H1 (cell line): ENCODE data around the gene KLF5. TPM values are rescaled to one million over a fixed set of nuclear protein-coding genes. Genes with fewer than 3 reads are reported as not detected.

Experiments
- CTCF ChIA-PET: fragments of 300-600 bp; sonication (Branson Sonifier 250); formaldehyde crosslinking; loops from one replicate; lab custom pipeline; 2021; ENCODE audit not compliant: partially characterized antibody; lab: Charles Lee
- POLR2A ChIA-PET: fragments of 300-600 bp; sonication (Branson Sonifier 250); formaldehyde crosslinking; loops from one replicate; lab custom pipeline; 2021; ENCODE audit warnings: inconsistent platforms; ENCODE audit not compliant: partially characterized antibody; lab: Charles Lee
- DNase-seq, 2 experiments: peaks; one replicate each; pipeline versions ENCODE4 v3.0.0 to v3.0.0-alpha.2; 2010 to 2022; ENCODE audit warnings: low spot score in 2 of 2, low read depth in 1 of 2, mixed read lengths in 1 of 2
- FAIRE-seq: peaks from 2 replicates; lab custom pipeline; 2011; peaks lifted over from hg19 to GRCh38; lab: Jason Lieb, UNC
- H2AFZ ChIP-seq: 2 replicates; pipeline ENCODE4 v1.8.1; 2012; ENCODE audit warnings: low read length, inconsistent platforms
- H2AK5ac ChIP-seq: 2 replicates; pipeline ENCODE4 v1.6.1; 2013; ENCODE audit warnings: low read depth, low read length
- H2BK120ac ChIP-seq: replicated peaks from 2 replicates; pipeline ENCODE3; 2013; ENCODE audit warnings: low read depth, low read length, inconsistent platforms
- H2BK12ac ChIP-seq: 2 replicates; pipeline ENCODE4 v1.6.1; 2013; ENCODE audit warnings: low read depth, low read length
- H2BK15ac ChIP-seq: 2 replicates; pipeline ENCODE4 v1.6.1; 2013; ENCODE audit warnings: low read length
- H2BK20ac ChIP-seq: 2 replicates; pipeline ENCODE4 v1.6.1; 2013; ENCODE audit warnings: low read length
- H2BK5ac ChIP-seq: 2 replicates; pipeline ENCODE4 v1.6.1; 2013; ENCODE audit warnings: low read depth, low read length
- H3K14ac ChIP-seq: 2 replicates; pipeline ENCODE4 v1.6.1; 2013; ENCODE audit warnings: inconsistent platforms; ENCODE audit not compliant: insufficient read length
- H3K18ac ChIP-seq: 2 replicates; pipeline ENCODE4 v1.6.1; 2013; ENCODE audit warnings: low read length; ENCODE audit errors: extremely low read depth
- H3K23ac ChIP-seq: 2 replicates; pipeline ENCODE4 v1.6.1; 2013; ENCODE audit warnings: inconsistent platforms; ENCODE audit not compliant: insufficient read length
- H3K23me2 ChIP-seq: 2 replicates; pipeline ENCODE4 v1.6.1; 2013; ENCODE audit warnings: low read depth, low read length
- H3K27ac ChIP-seq: 2 replicates; pipeline ENCODE4 v1.6.1; 2011; ENCODE audit warnings: low read depth, low read length, inconsistent platforms
- H3K27me3 ChIP-seq, 4 experiments: replicated peaks in 1 of 4; 1 replicate in 1 of 4; 2 replicates in 3 of 4; pipeline versions ENCODE4 v1.6.1 to v1.8.1; 2011 to 2013; ENCODE audit warnings: low read length in 3 of 4, mild to moderate bottlenecking in 3 of 4, inconsistent platforms in 2 of 4, mixed read lengths in 2 of 4, moderate library complexity in 1 of 4; ENCODE audit not compliant: control insufficient read depth in 3 of 4, insufficient read depth in 3 of 4; ENCODE audit errors: extremely low read depth in 1 of 4
- H3K36me3 ChIP-seq, 4 experiments: 2 replicates each; pipeline versions ENCODE4 v1.6.1 to v1.8.1; 2011 to 2013; ENCODE audit warnings: mild to moderate bottlenecking in 4 of 4, low read length in 3 of 4, moderate library complexity in 2 of 4, control low read depth in 1 of 4, inconsistent platforms in 1 of 4; ENCODE audit not compliant: insufficient read depth in 4 of 4, control insufficient read depth in 2 of 4
- H3K4ac ChIP-seq: replicated peaks from 2 replicates; pipeline ENCODE3; 2013; ENCODE audit warnings: low read length, low read depth, mixed read lengths, inconsistent platforms; ENCODE audit not compliant: insufficient read length
- H3K4me1 ChIP-seq, 4 experiments: replicated peaks in 1 of 4; 1 replicate in 1 of 4; 2 replicates in 3 of 4; pipeline versions ENCODE4 v1.6.1 to v1.8.1; 2011 to 2013; ENCODE audit warnings: low read length in 3 of 4, inconsistent platforms in 2 of 4, mixed read lengths in 1 of 4; ENCODE audit not compliant: insufficient read depth in 4 of 4, control insufficient read depth in 3 of 4
- H3K4me2 ChIP-seq, 2 experiments: 2 replicates each; pipeline versions ENCODE4 v1.6.1 to v1.8.1; 2011 to 2013; ENCODE audit warnings: low read depth in 2 of 2, low read length in 2 of 2, control low read depth in 1 of 2, inconsistent platforms in 1 of 2, mild to moderate bottlenecking in 1 of 2; ENCODE audit not compliant: insufficient read depth in 1 of 2
- H3K4me3 ChIP-seq, 4 experiments: fragments of 200-600, 300-600 bp in 1 of 4; sonication (generic), shearing (Covaris generic), sonication (Bioruptor Twin) in 1 of 4; 2 replicates each; pipeline versions ENCODE4 v1.5.1 to v1.8.1; 2011 to 2016; ENCODE audit warnings: low read length in 4 of 4, low read depth in 3 of 4, control low read depth in 2 of 4, inconsistent platforms in 2 of 4, mild to moderate bottlenecking in 2 of 4, mixed read lengths in 1 of 4, moderate library complexity in 1 of 4; ENCODE audit not compliant: insufficient read depth in 2 of 4; ENCODE audit errors: extremely low read depth in 1 of 4
- H3K56ac ChIP-seq: replicated peaks from 2 replicates; pipeline ENCODE3; 2013; ENCODE audit warnings: low read depth, mild to moderate bottlenecking, mixed read lengths, low read length, inconsistent platforms; ENCODE audit not compliant: insufficient read length
- H3K79me1 ChIP-seq: 2 replicates; pipeline ENCODE4 v1.6.1; 2013; ENCODE audit warnings: low read depth, low read length, control low read depth
- H3K79me2 ChIP-seq, 2 experiments: 2 replicates each; pipeline versions ENCODE4 v1.6.1 to v1.8.1; 2012 to 2013; ENCODE audit warnings: low read length in 2 of 2, mild to moderate bottlenecking in 2 of 2, inconsistent platforms in 1 of 2; ENCODE audit not compliant: insufficient read depth in 2 of 2, control insufficient read depth in 1 of 2
- H3K9ac ChIP-seq, 4 experiments: replicated peaks in 1 of 4; 1 replicate in 1 of 4; 2 replicates in 3 of 4; pipeline versions ENCODE4 v1.6.1 to v1.8.1; 2011 to 2013; ENCODE audit warnings: low read depth in 3 of 4, low read length in 3 of 4, control low read depth in 2 of 4, mild to moderate bottlenecking in 2 of 4, moderate library complexity in 2 of 4, inconsistent platforms in 1 of 4; ENCODE audit errors: extremely low read depth in 1 of 4
- H3K9me3 ChIP-seq, 2 experiments: 2 replicates each; pipeline versions ENCODE4 v1.6.1 to v1.8.1; 2012 to 2013; ENCODE audit warnings: mild to moderate bottlenecking in 2 of 2, moderate library complexity in 2 of 2, control low read depth in 1 of 2, inconsistent platforms in 1 of 2, low read depth in 1 of 2, low read length in 1 of 2, mixed read lengths in 1 of 2; ENCODE audit not compliant: insufficient read depth in 2 of 2
- H4K20me1 ChIP-seq, 2 experiments: replicated peaks in 1 of 2; 2 replicates each; pipeline versions ENCODE3 to v1.8.1; 2011 to 2013; ENCODE audit warnings: inconsistent platforms in 2 of 2, low read length in 2 of 2, mild to moderate bottlenecking in 1 of 2; ENCODE audit not compliant: insufficient read depth in 2 of 2, control insufficient read depth in 1 of 2
- H4K5ac ChIP-seq: 2 replicates; pipeline ENCODE4 v1.6.1; 2013; ENCODE audit warnings: low read length, low read depth, mixed read lengths, inconsistent platforms; ENCODE audit not compliant: insufficient read length
- H4K8ac ChIP-seq: 2 replicates; pipeline ENCODE4 v1.8.0; 2013; ENCODE audit warnings: mild to moderate bottlenecking, moderate library complexity, low read length, inconsistent platforms; ENCODE audit not compliant: insufficient read depth; ENCODE audit errors: extremely low read depth
- H4K91ac ChIP-seq: replicated peaks from 2 replicates; pipeline ENCODE3; 2013; ENCODE audit warnings: low read length, mixed read lengths, inconsistent platforms; ENCODE audit not compliant: insufficient read length
- ASH2L ChIP-seq: fragments of 200-600, 300-600 bp; sonication (generic); IDR thresholded peaks from one replicate; pipeline ENCODE4 v1.7.1; 2017; ENCODE audit warnings: low read length
- PHF8 ChIP-seq: fragments of 200-600 bp; sonication (generic); conservative IDR thresholded peaks from 2 replicates; pipeline ENCODE4 v1.7.1; 2012; ENCODE audit warnings: low read depth, mild to moderate bottlenecking, inconsistent platforms, low read length, moderate library complexity
- WGBS, 2 experiments: shearing (Covaris generic) in 1 of 2; methylation state at CpG; one replicate each; pipeline versions ENCODE4 v1.1.6 to v1.1.7; 2013 to 2015; ENCODE audit warnings: low lambda C conversion rate in 2 of 2, mixed read lengths in 2 of 2, inconsistent platforms in 1 of 2, low coverage in 1 of 2, missing lambda C conversion rate in 1 of 2; ENCODE audit not compliant: insufficient replicate concordance in 2 of 2, insufficient coverage in 1 of 2, insufficient read length in 1 of 2; ENCODE audit errors: extremely low coverage in 1 of 2, missing lambda C conversion rate in 1 of 2; 5-methylcytosine and 5-hydroxymethylcytosine counted together
- polyA plus RNA-seq, 7 experiments: library from polyadenylated mRNA; depleted of rRNA in 3 of 7; stranded (reverse) in 5 of 7; unstranded in 2 of 7; fragments of >200 nt in 5 of 7; fragments of 200-250 nt in 2 of 7; gene quantifications; 1 replicate in 5 of 7; 2 replicates in 1 of 7; 4 replicates in 1 of 7; pipeline versions ENCODE4 v1.2.1 to v1.2.3, GENCODE V29; 2011 to 2013; ENCODE audit warnings: missing spikeins in 2 of 7, mixed read lengths in 2 of 7
- total RNA-seq: library from RNA; stranded (reverse); fragmentation: NEBNext Ultra II Directional; extraction: Animal tissue kit (Norgen Biotek cat#: 25700); gene quantifications from 2 replicates; pipeline ENCODE4 v1.2.1, GENCODE V29; 2021

The KLF5 gene
- total and polyA plus RNA-seq, 2 of the 8 experiments (the other 6 are each of a cell fraction or from before 2014, with no cell fraction given): 1.2 to 2.3 TPM

DNA sequence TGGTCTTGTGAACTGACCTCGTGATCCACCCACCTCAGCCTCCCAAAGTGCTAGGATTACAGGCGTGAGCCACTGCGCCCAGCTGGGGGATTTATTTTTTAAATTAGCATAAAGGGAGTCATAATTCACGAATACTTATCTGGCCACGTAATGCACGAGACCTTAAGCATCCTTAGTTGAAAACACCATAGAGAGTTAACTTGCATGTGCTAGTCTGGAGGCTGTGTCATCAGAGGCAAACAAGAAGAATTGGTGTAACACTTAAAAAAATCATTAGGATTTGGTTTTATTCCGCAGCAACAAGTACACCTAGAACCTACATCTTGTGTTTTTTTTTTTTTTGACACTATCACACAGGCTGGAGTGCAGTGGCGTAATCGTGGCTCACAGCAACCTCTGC, 19.1 kb downstream of the KLF5 start:
- H3K36me3 ChIP-seq: no peaks in the 10 kb centered on the region
- no peak overlapping the region for H2BK120ac ChIP-seq
- H3K27ac ChIP-seq: no peak overlapping the region
- no peak overlapping the region for H2BK20ac ChIP-seq
- H3K14ac ChIP-seq: no peak overlapping the region
- H4K20me1 ChIP-seq: no peaks in the 10 kb centered on the region
- H3K9me3 ChIP-seq: no peaks in the 10 kb centered on the region
- no peak overlapping the region for H2BK12ac ChIP-seq
- H2BK5ac ChIP-seq: no peak overlapping the region
- H3K18ac ChIP-seq: no peak overlapping the region
- H3K23ac ChIP-seq: no peak overlapping the region
- TF ChIP-seq ASH2L: no peak
- no peak for TF ChIP-seq PHF8
- H4K8ac ChIP-seq: no peak overlapping the region
- peaks cover 0 to 2% (median 0%) of the 10 kb centered on the region in 4 experiments; a peak in 3 of 7 replicates for H3K27me3 ChIP-seq
- no peak overlapping the region; the same call in 1 of the 2 replicates for H2AK5ac ChIP-seq
- no peak overlapping the region for H2BK15ac ChIP-seq
- FAIRE-seq: no peak
- H4K5ac ChIP-seq: no peak overlapping the region
- no peak for DNase-seq
- no peak overlapping the region for H2AFZ ChIP-seq
- no peaks in the 10 kb centered on the region for H3K79me2 ChIP-seq
- no peak overlapping the region for H3K4me2 ChIP-seq
- H3K4me3 ChIP-seq: no peak overlapping the region
- H3K4ac ChIP-seq: no peak overlapping the region
- H3K4me1 ChIP-seq: peaks cover 0 to 2% (median under 1%) of the 10 kb centered on the region in 4 experiments; a peak in 4 of 7 replicates
- H3K9ac ChIP-seq: no peak overlapping the region
- POLR2A ChIA-PET: interaction anchor here (1.9 kb wide), 1 partner anchor 17 kb away, joined by 5 read pairs; no protein-coding TSS in a partner anchor
- no peaks in the 10 kb centered on the region for H3K79me1 ChIP-seq
- H3K23me2 ChIP-seq: 0 out of 2 replicates have a peak, but pooled peaks cover 2% of the 10 kb centered on the region
- 93% methylated on average over 9 of the region's 9 CpGs; no CpG with 5 or more reads in 1 of the 2 experiments for WGBS, 2 experiments
- no peak overlapping the region for H3K56ac ChIP-seq
- CTCF ChIA-PET: no interaction called here
- H4K91ac ChIP-seq: no peak overlapping the region
